Cardiac muscle cell (in vitro differentiated cells and primary cell): ENCODE data around the gene LRBA. TPM values are rescaled to one million over a fixed set of nuclear protein-coding genes. Genes with fewer than 3 reads are reported as not detected.

Experiments used
- DNase-seq, 2 donors: peaks; one replicate each; pipeline versions ENCODE4 v3.0.0 to v3.0.0-alpha.2; 2010 to 2017; ENCODE audit warnings: low read depth in 1 of 2, low spot score in 1 of 2
- H3K27ac ChIP-seq: fragments of 200-600 bp; sonication (generic); 2 replicates; pipeline ENCODE4 v1.5.1; 2016
- H3K27me3 ChIP-seq: fragments of 200-600 bp; sonication (generic); 2 replicates; pipeline ENCODE4 v1.6.0; 2016; ENCODE audit warnings: control low read depth
- H3K36me3 ChIP-seq: fragments of 200-600 bp; sonication (generic); 2 replicates; pipeline ENCODE4 v1.5.1; 2016; ENCODE audit warnings: control low read depth
- H3K4me1 ChIP-seq: fragments of 200-600 bp; sonication (generic); 2 replicates; pipeline ENCODE4 v1.8.1; 2017; ENCODE audit warnings: low read depth, mild to moderate bottlenecking, mixed run types
- H3K4me3 ChIP-seq: fragments of 200-600 bp; sonication (generic); 2 replicates; pipeline ENCODE4 v1.5.1; 2016; ENCODE audit warnings: mild to moderate bottlenecking
- H3K9me3 ChIP-seq: fragments of 200-600 bp; sonication (generic); 2 replicates; pipeline ENCODE4 v1.5.1; 2017; ENCODE audit warnings: low read depth, mild to moderate bottlenecking, control low read depth
- polyA plus RNA-seq: library from polyadenylated mRNA; unstranded; fragments of >200 nt; fragmentation: Nextera tagmentation; extraction: Ambion mirVana; gene quantifications from 2 replicates; pipeline ENCODE4 v1.2.1, GENCODE V29; 2016
- total RNA-seq: library from RNA; depleted of rRNA; stranded (reverse); fragments of >200 nt; gene quantifications from 2 replicates; pipeline ENCODE4 v1.2.3, GENCODE V29; 2016
- TF ChIP-seq, protein P1 (sequence below): IDR thresholded peaks from 2 replicates; pipeline ENCODE4 v1.5.1; 2012; ENCODE audit warnings: low read depth, mild to moderate bottlenecking, low read length

The LRBA gene
- total and polyA plus RNA-seq, 2 experiments from 2014 or later, result 17.7 to 58.8 TPM

DNA sequence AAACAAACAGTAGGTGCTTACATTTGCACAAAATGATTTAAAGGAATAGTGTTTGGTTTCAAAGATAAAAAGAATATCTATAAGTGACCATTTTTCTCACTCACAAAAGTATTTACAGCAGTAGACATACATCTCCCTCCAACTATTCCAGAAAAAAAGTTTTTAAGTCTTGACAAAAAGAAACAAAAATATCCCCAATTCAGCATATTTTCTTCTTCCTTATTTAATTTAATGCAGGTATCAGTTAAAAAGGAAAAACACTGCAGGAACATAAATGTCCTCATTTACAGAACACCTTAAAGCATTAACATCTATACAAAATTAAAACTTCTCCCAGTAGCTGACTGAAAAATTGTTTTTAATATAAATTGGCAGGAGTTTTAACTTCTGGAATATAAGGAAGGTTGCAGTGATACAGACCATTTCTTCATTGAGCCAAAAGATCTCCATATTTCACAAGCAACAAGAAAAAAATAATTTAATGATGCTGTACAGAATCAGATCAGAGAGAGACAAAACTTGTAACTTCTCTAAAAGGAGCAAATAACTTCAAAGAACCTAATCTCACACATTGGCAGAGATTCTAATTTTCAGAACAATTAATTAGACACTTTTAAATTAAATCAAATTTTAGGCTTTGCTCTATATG, 428.8 kb downstream of the LRBA start:
- no peaks in the 10 kb centered on the region for H3K9me3 ChIP-seq
- H3K4me1 ChIP-seq, result peaks cover 5% of the 10 kb centered on the region
- no peaks in the 10 kb centered on the region for H3K36me3 ChIP-seq
- no peak overlapping the region for H3K4me3 ChIP-seq
- peaks cover 56% of the 10 kb centered on the region for H3K27me3 ChIP-seq
- H3K27ac ChIP-seq, result no peak overlapping the region
- TF ChIP-seq, protein P1, sequence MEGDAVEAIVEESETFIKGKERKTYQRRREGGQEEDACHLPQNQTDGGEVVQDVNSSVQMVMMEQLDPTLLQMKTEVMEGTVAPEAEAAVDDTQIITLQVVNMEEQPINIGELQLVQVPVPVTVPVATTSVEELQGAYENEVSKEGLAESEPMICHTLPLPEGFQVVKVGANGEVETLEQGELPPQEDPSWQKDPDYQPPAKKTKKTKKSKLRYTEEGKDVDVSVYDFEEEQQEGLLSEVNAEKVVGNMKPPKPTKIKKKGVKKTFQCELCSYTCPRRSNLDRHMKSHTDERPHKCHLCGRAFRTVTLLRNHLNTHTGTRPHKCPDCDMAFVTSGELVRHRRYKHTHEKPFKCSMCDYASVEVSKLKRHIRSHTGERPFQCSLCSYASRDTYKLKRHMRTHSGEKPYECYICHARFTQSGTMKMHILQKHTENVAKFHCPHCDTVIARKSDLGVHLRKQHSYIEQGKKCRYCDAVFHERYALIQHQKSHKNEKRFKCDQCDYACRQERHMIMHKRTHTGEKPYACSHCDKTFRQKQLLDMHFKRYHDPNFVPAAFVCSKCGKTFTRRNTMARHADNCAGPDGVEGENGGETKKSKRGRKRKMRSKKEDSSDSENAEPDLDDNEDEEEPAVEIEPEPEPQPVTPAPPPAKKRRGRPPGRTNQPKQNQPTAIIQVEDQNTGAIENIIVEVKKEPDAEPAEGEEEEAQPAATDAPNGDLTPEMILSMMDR, result no peak
- DNase-seq, result no peak

DNA sequence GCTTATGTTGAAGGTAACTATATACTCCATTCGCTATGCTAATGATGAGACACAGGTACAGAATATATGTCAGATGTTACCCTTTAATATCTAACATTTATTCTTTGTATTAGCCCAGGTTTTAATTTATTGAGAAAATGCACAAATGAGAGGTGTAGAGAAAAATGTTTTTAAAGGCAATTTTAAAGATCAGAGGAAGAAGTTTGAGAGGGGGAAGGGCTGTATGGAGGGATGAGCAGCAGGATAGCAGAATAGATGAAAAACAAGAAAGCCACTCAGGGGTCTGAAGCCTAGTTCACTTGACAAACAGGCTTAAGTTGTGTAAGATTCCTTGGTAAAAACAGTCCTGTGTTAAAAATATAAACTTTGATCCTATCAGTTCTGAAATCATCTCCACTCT, 429.5 kb downstream of the LRBA start:
- TF ChIP-seq, protein P1, result no peak
- no peak for DNase-seq
- Histone ChIP-seq H3K27me3 (peaks cover 63% of the 10 kb centered on the region), H3K4me1 (peaks cover 5% of the 10 kb centered on the region), H3K27ac (no peak overlapping the region), H3K4me3 (no peak overlapping the region), H3K9me3 (no peaks in the 10 kb centered on the region), H3K36me3 (no peaks in the 10 kb centered on the region)

DNA sequence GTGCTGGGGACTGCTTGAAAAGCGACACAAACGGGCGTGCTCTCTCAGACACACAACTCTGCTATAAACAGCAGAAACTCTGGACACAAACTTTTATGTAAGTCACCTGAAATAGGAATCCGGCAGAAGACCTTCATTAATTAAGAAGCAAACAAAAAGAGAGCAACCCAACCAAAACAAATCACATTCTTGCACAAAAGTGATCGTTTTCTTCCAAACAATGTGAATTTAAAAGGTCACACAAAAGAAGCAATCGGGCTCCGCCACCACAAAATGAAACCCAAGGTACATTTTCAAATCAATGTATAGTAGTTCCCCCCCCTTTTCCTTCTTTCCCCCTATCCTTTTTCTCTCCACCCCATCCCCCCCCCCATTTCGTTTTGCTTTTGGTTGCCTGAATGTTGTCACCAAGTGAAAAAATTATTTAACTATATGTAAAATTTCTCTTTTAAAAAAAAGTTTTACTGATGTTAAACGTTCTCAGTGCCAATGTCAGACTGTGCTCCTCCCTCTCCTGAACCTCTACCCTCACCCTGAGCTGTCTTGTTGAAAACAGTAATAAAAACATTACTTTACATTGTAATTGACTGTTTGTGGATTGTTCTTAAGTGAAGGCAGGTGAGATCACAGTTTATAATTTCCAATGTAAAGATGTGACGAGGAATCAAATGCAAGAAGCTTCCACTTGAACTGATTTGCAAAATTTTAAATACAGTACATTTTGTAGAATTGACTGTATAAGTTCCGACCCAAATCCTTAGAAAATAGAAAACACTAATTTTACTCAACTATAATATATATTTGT, 430.8 kb downstream of the LRBA start:
- TF ChIP-seq, protein P1, result no peak
- no peaks in the 10 kb centered on the region for H3K36me3 ChIP-seq
- H3K4me1 ChIP-seq, result peaks cover 5% of the 10 kb centered on the region
- no peak for DNase-seq
- no peaks in the 10 kb centered on the region for H3K9me3 ChIP-seq
- H3K4me3 ChIP-seq, result no peak overlapping the region
- H3K27ac ChIP-seq, result no peak overlapping the region
- H3K27me3 ChIP-seq, result peaks cover 76% of the 10 kb centered on the region

DNA sequence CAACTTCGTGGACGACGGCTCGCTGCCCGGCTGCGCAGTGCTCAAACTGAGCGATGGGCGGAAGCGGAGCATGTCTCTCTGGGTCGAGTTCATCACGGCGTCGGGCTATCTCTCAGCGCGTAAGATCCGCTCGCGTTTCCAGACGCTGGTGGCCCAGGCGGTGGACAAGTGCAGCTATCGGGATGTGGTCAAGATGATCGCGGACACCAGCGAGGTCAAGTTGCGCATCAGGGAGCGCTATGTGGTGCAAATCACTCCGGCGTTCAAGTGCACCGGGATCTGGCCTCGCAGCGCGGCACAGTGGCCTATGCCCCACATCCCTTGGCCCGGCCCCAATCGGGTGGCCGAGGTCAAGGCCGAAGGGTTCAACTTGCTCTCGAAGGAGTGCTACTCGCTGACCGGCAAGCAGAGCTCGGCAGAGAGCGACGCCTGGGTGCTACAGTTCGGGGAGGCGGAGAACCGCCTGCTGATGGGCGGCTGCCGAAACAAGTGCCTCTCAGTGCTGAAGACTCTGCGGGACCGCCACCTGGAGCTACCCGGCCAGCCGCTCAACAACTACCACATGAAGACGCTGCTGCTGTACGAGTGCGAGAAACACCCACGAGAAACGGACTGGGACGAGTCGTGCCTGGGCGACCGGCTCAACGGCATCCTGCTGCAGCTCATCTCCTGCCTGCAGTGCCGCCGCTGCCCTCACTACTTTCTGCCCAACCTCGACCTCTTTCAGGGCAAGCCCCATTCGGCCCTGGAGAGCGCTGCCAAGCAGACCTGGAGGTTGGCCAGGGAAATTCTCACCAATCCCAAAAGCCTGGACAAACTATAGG, 431.6 kb downstream of the LRBA start:
- peak overlapping the region; percentile 5 for H3K4me3 ChIP-seq
- H3K36me3 ChIP-seq, result no peaks in the 10 kb centered on the region
- peak; percentile 37 to 63 for DNase-seq
- H3K27ac ChIP-seq, result no peak overlapping the region
- peaks cover 84% of the 10 kb centered on the region for H3K27me3 ChIP-seq
- no peaks in the 10 kb centered on the region for H3K9me3 ChIP-seq
- H3K4me1 ChIP-seq, result peaks cover 5% of the 10 kb centered on the region
- TF ChIP-seq, protein P1, result no peak

DNA sequence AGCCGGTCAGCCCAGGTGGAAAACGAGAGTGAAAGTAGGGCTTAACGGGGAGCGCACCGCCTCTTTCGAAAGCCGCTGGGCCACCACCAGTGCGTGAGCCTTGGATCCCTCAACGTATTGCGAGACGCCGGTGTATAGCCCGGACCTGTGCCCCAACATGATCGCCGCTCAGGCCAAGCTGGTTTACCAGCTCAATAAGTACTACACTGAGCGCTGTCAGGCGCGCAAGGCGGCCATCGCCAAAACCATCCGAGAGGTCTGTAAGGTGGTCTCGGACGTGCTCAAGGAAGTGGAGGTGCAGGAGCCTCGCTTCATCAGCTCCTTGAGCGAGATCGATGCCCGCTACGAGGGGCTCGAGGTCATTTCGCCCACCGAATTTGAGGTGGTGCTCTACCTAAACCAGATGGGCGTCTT, 432.2 kb downstream of the LRBA start:
- H3K36me3 ChIP-seq, result no peaks in the 10 kb centered on the region
- TF ChIP-seq, protein P1, result no peak
- peak overlapping the region; percentile 5 for H3K4me3 ChIP-seq
- no peaks in the 10 kb centered on the region for H3K9me3 ChIP-seq
- no peak overlapping the region for H3K27ac ChIP-seq
- DNase-seq, result peak; percentile 26 to 47
- peaks cover 90% of the 10 kb centered on the region for H3K27me3 ChIP-seq
- peaks cover 5% of the 10 kb centered on the region for H3K4me1 ChIP-seq
